Osteoblast (primary cell): ENCODE data around the gene DPH6. TPM values are rescaled to one million over a fixed set of nuclear protein-coding genes. Genes with fewer than 3 reads are reported as not detected.
A peak's percentile ranks its signal among the peaks of the same experiment; 100 is the strongest.

Experiments
- DNase-seq: peaks from one replicate; pipeline ENCODE4 v3.0.0; 2011; ENCODE audit warnings: low spot score, mixed read lengths; ENCODE audit not compliant: insufficient read length; ENCODE audit errors: missing footprints
- H2AFZ ChIP-seq: 2 replicates; pipeline ENCODE4 v1.6.0; 2011; ENCODE audit warnings: mild to moderate bottlenecking, low read length
- H3K27ac ChIP-seq: 2 replicates; pipeline ENCODE4 v1.5.1; 2011; ENCODE audit warnings: mild to moderate bottlenecking, low read depth, low read length, moderate library complexity
- H3K27me3 ChIP-seq: 2 replicates; pipeline ENCODE4 v1.6.0; 2012; ENCODE audit warnings: mild to moderate bottlenecking, control low read depth, inconsistent platforms, low read length, moderate library complexity; ENCODE audit not compliant: insufficient read depth
- H3K36me3 ChIP-seq: 2 replicates; pipeline ENCODE4 v1.5.1; 2011; ENCODE audit warnings: mild to moderate bottlenecking, low read length, control low read depth, moderate library complexity; ENCODE audit not compliant: insufficient read depth
- H3K4me1 ChIP-seq: 2 replicates; pipeline ENCODE4 v1.5.1; 2011; ENCODE audit warnings: mild to moderate bottlenecking, low read length, control low read depth, moderate library complexity; ENCODE audit not compliant: insufficient read depth
- H3K4me2 ChIP-seq: 2 replicates; pipeline ENCODE4 v1.6.0; 2011; ENCODE audit warnings: mild to moderate bottlenecking, low read length; ENCODE audit not compliant: insufficient read depth
- H3K4me3 ChIP-seq: fragments of 200-600 bp; sonication (generic); 3 replicates; pipeline ENCODE4 v1.5.1; 2012; ENCODE audit warnings: mild to moderate bottlenecking, low read length, inconsistent platforms; ENCODE audit not compliant: insufficient read depth
- H3K79me2 ChIP-seq: 2 replicates; pipeline ENCODE4 v1.6.0; 2012; ENCODE audit warnings: mild to moderate bottlenecking, low read length, control low read depth, inconsistent platforms; ENCODE audit not compliant: insufficient read depth
- H3K9me3 ChIP-seq: 2 replicates; pipeline ENCODE4 v1.5.1; 2011; ENCODE audit warnings: low read depth, low read length, control low read depth
- H4K20me1 ChIP-seq: 2 replicates; pipeline ENCODE4 v1.6.0; 2012; ENCODE audit warnings: mild to moderate bottlenecking, low read length, control low read depth; ENCODE audit not compliant: insufficient read depth
- total RNA-seq: library from RNA; depleted of rRNA; stranded (reverse); fragments of >200 nt; gene quantifications from 2 replicates; pipeline ENCODE4 v1.2.3, GENCODE V29; 2012
- TF ChIP-seq, protein P1 (sequence below): IDR thresholded peaks from 2 replicates; pipeline ENCODE4 v1.5.1; 2011; ENCODE audit warnings: mild to moderate bottlenecking, low read depth, low read length, moderate library complexity; ENCODE audit errors: extremely low read depth

The DPH6 gene
- total RNA-seq, 1 donor: 20.6 TPM

GRCh38 chr15:35499723-35500122, 46.2 kb downstream of the DPH6 start:
- Histone ChIP-seq H3K27me3 (no peaks in the 10 kb centered on the region), H3K36me3 (no peaks in the 10 kb centered on the region), H2AFZ (no peak overlapping the region), H4K20me1 (no peaks in the 10 kb centered on the region), H3K4me2 (no peak overlapping the region), H3K27ac (no peak overlapping the region), H3K79me2 (no peaks in the 10 kb centered on the region), H3K4me3 (no peak overlapping the region), H3K9me3 (no peaks in the 10 kb centered on the region), H3K4me1 (no peaks in the 10 kb centered on the region)
- TF ChIP-seq, protein P1, sequence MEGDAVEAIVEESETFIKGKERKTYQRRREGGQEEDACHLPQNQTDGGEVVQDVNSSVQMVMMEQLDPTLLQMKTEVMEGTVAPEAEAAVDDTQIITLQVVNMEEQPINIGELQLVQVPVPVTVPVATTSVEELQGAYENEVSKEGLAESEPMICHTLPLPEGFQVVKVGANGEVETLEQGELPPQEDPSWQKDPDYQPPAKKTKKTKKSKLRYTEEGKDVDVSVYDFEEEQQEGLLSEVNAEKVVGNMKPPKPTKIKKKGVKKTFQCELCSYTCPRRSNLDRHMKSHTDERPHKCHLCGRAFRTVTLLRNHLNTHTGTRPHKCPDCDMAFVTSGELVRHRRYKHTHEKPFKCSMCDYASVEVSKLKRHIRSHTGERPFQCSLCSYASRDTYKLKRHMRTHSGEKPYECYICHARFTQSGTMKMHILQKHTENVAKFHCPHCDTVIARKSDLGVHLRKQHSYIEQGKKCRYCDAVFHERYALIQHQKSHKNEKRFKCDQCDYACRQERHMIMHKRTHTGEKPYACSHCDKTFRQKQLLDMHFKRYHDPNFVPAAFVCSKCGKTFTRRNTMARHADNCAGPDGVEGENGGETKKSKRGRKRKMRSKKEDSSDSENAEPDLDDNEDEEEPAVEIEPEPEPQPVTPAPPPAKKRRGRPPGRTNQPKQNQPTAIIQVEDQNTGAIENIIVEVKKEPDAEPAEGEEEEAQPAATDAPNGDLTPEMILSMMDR: no peak
- no peak for DNase-seq

DNA sequence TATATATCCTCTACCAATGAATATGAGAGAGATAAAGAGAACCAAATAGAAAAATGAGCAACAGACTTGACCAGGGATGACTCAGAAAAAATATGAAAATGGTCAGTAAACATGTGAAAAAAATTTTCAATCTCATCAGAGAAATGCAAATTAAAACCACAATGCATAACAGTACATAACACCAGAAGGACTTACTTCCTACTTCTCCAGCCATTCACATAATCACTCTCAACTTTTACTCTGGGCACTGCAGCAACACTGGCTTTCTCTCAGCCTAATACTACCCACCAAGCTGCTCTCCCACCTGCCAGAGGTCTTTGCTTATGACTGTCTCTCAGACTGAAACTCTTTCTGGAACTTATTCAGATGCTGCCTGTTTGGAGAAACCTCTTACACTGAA, 49.4 kb downstream of the DPH6 start:
- DNase-seq: no peak
- Histone ChIP-seq H3K4me2 (no peak overlapping the region), H3K27me3 (no peaks in the 10 kb centered on the region), H3K4me1 (no peaks in the 10 kb centered on the region), H4K20me1 (no peaks in the 10 kb centered on the region), H3K79me2 (no peaks in the 10 kb centered on the region), H3K36me3 (no peaks in the 10 kb centered on the region), H3K9me3 (no peaks in the 10 kb centered on the region), H3K4me3 (no peak overlapping the region), H3K27ac (no peak overlapping the region), H2AFZ (peak overlapping the region; percentile 67)
- TF ChIP-seq, protein P1: no peak

DNA sequence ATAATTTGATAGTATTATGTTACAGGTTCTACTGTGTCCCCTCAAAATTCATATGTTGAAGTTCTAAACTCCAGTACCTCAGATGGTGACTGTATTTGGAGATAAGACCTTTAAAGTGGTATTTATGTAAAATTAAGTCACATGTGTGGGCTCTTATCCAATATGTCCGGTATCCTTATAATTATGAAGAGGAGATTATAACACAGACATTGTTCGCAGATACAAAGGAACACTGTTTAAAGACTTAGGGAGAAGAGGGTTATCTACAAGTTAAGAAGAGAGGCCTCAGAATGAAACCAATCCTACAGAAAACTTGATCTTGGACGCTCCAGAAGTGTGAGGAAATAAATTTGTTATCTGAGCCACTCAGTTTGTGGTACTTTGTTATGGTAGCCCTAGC, 50.9 kb downstream of the DPH6 start:
- no peak overlapping the region for H3K4me3 ChIP-seq
- DNase-seq: no peak
- H3K4me2 ChIP-seq: no peak overlapping the region
- no peaks in the 10 kb centered on the region for H3K27me3 ChIP-seq
- H3K79me2 ChIP-seq: no peaks in the 10 kb centered on the region
- H3K4me1 ChIP-seq: no peaks in the 10 kb centered on the region
- H3K27ac ChIP-seq: no peak overlapping the region
- TF ChIP-seq, protein P1: no peak
- no peaks in the 10 kb centered on the region for H3K36me3 ChIP-seq
- no peak overlapping the region for H2AFZ ChIP-seq
- H4K20me1 ChIP-seq: no peaks in the 10 kb centered on the region
- H3K9me3 ChIP-seq: no peaks in the 10 kb centered on the region

GRCh38 chr15:35491999-35492398, 54.0 kb downstream of the DPH6 start:
- Histone ChIP-seq H3K9me3 (no peaks in the 10 kb centered on the region), H3K4me1 (no peaks in the 10 kb centered on the region), H3K27ac (no peak overlapping the region), H4K20me1 (no peaks in the 10 kb centered on the region), H3K4me3 (no peak overlapping the region), H3K36me3 (no peaks in the 10 kb centered on the region), H3K4me2 (no peak overlapping the region), H2AFZ (no peak overlapping the region), H3K27me3 (no peaks in the 10 kb centered on the region), H3K79me2 (no peaks in the 10 kb centered on the region)
- DNase-seq: no peak
- TF ChIP-seq, protein P1: no peak
